Mammary epithelial cell (primary cell): ENCODE measurements around the gene DNAJC19.

Experiments
- EZH2 ChIP-seq: IDR thresholded peaks from 2 replicates; pipeline ENCODE4 v1.6.1; 2012; ENCODE audit warnings: low read length, inconsistent platforms, borderline replicate concordance
- TF ChIP-seq, protein P1 (sequence below), 2 donors: IDR thresholded peaks in 1 of 2; conservative IDR thresholded peaks in 1 of 2; 2 replicates each; pipeline ENCODE4 v1.5.1; 2011 to 2012; ENCODE audit warnings: inconsistent platforms in 2 of 2, low read length in 2 of 2, mild to moderate bottlenecking in 2 of 2, control low read depth in 1 of 2, low read depth in 1 of 2; ENCODE audit not compliant: insufficient read depth in 1 of 2; ENCODE audit errors: extremely low read depth in 1 of 2

DNA sequence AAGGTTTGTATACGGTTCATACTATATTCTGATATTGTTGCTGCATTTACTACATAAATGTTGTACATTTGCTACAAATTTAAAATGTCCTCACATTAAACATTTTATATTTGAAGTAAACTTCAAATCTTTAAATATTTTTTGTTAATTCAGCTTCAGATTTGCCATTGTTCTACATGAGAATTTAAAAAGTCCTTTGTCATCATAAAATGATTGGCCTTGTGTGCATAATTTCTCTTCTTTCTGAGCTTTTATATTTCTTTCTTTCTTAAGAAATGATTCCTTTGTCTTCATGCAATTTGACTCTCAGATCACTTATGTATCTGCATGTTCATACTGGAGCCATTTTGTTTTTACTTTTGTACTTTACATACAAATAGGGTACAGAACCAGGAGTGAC is 28.0 kb downstream of the DNAJC19 start:
- TF ChIP-seq, protein P1, sequence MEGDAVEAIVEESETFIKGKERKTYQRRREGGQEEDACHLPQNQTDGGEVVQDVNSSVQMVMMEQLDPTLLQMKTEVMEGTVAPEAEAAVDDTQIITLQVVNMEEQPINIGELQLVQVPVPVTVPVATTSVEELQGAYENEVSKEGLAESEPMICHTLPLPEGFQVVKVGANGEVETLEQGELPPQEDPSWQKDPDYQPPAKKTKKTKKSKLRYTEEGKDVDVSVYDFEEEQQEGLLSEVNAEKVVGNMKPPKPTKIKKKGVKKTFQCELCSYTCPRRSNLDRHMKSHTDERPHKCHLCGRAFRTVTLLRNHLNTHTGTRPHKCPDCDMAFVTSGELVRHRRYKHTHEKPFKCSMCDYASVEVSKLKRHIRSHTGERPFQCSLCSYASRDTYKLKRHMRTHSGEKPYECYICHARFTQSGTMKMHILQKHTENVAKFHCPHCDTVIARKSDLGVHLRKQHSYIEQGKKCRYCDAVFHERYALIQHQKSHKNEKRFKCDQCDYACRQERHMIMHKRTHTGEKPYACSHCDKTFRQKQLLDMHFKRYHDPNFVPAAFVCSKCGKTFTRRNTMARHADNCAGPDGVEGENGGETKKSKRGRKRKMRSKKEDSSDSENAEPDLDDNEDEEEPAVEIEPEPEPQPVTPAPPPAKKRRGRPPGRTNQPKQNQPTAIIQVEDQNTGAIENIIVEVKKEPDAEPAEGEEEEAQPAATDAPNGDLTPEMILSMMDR (conservative IDR thresholded peaks at IDR 0.05 in 1 of 2, IDR thresholded peaks at IDR 0.05 in 1 of 2; ENCODE audit: extremely low read depth in 1 of 2, insufficient read depth in 1 of 2, low read depth in 1 of 2, low read length in 2 of 2) = no peak
- no peak for TF ChIP-seq EZH2
